Neural cell (in vitro differentiated cells): Measurements from ENCODE around the gene UNC5A. TPM values are rescaled to one million over a fixed set of nuclear protein-coding genes. Genes with fewer than 3 reads are reported as not detected.

Experiments used
- H2AFZ ChIP-seq: fragments of 200-600, 300-800 bp; sonication (generic), shearing (Covaris generic); 2 replicates; pipeline ENCODE4 v1.6.0; 2014; ENCODE audit warnings: low read depth, mild to moderate bottlenecking, antibody characterized with exemption, low read length, moderate library complexity
- H3F3A ChIP-seq: fragments of 200-600 bp; shearing (Covaris generic); 2 replicates; pipeline ENCODE4 v1.6.1; 2016; ENCODE audit warnings: mild to moderate bottlenecking, moderate library complexity, mixed read lengths, antibody characterized with exemption, low read length; ENCODE audit not compliant: insufficient read depth, poor library complexity, severe bottlenecking
- H3K27ac ChIP-seq: fragments of 200-600, 300-800 bp; sonication (generic), shearing (Covaris generic); 2 replicates; pipeline ENCODE4 v1.5.1; 2014; ENCODE audit warnings: mild to moderate bottlenecking, low read length, moderate library complexity
- H3K27me3 ChIP-seq: fragments of 300-800, 200-600 bp; sonication (generic), shearing (Covaris generic); 2 replicates; pipeline ENCODE4 v1.6.0; 2014; ENCODE audit warnings: mild to moderate bottlenecking, low read depth, low read length, moderate library complexity; ENCODE audit not compliant: insufficient read depth
- H3K36me3 ChIP-seq: fragments of 300-800, 200-600 bp; sonication (generic), shearing (Covaris generic); 2 replicates; pipeline ENCODE4 v1.5.1; 2014; ENCODE audit warnings: mild to moderate bottlenecking, antibody characterized with exemption, low read length, moderate library complexity; ENCODE audit not compliant: insufficient read depth
- H3K4me2 ChIP-seq: fragments of 300-800, 200-600 bp; sonication (generic), shearing (Covaris generic); 2 replicates; pipeline ENCODE4 v1.6.0; 2014; ENCODE audit warnings: mild to moderate bottlenecking, low read length
- H3K4me3 ChIP-seq: fragments of 300-800, 200-600 bp; sonication (generic), shearing (Covaris generic); 2 replicates; pipeline ENCODE4 v1.5.1; 2014; ENCODE audit warnings: mild to moderate bottlenecking, low read length, moderate library complexity
- H3K79me2 ChIP-seq: fragments of 200-600 bp; shearing (Covaris generic); replicated peaks from 2 replicates; pipeline ENCODE4 v1.6.0; 2014; ENCODE audit warnings: mild to moderate bottlenecking, low read length, moderate library complexity; ENCODE audit not compliant: insufficient read depth
- H3K9ac ChIP-seq: fragments of 300-800, 200-600 bp; sonication (generic), shearing (Covaris generic); 2 replicates; pipeline ENCODE4 v1.6.1; 2016; ENCODE audit warnings: mild to moderate bottlenecking, low read length, mixed read lengths
- H3K9me2 ChIP-seq: fragments of 200-600 bp; shearing (Covaris generic); 2 replicates; pipeline ENCODE4 v1.6.1; 2016; ENCODE audit warnings: mild to moderate bottlenecking, low read length, mixed read lengths; ENCODE audit not compliant: insufficient read depth
- H3K9me3 ChIP-seq: fragments of 200-600, 300-800 bp; sonication (generic), shearing (Covaris generic); 2 replicates; pipeline ENCODE4 v1.6.1; 2016; ENCODE audit warnings: mild to moderate bottlenecking, mixed run types, low read length, moderate library complexity, mixed read lengths
- H4K20me1 ChIP-seq: fragments of 200-600 bp; shearing (Covaris generic); 2 replicates; pipeline ENCODE4 v1.6.1; 2016; ENCODE audit warnings: mild to moderate bottlenecking, mixed run types; ENCODE audit not compliant: insufficient read depth
- CTCF ChIP-seq: fragments of 450-650 bp; IDR thresholded peaks from 2 replicates; pipeline ENCODE4 v1.5.1; 2014; ENCODE audit warnings: antibody characterized with exemption, mild to moderate bottlenecking, moderate library complexity; ENCODE audit not compliant: poor library complexity, severe bottlenecking
- EP300 ChIP-seq: fragments of 450-650 bp; conservative IDR thresholded peaks from 2 replicates; pipeline ENCODE4 v1.6.1; 2014; ENCODE audit warnings: antibody characterized with exemption, mild to moderate bottlenecking, moderate library complexity; ENCODE audit not compliant: poor library complexity, severe bottlenecking
- EZH2 ChIP-seq: fragments of 200-600, 300-800 bp; shearing (Covaris generic), sonication (generic); IDR thresholded peaks from 2 replicates; pipeline ENCODE4 v1.6.1; 2014; ENCODE audit warnings: antibody characterized with exemption, low read length, borderline replicate concordance, mild to moderate bottlenecking; ENCODE audit not compliant: insufficient read depth, poor library complexity, severe bottlenecking
- MXI1 ChIP-seq: fragments of 450-650 bp; conservative IDR thresholded peaks from 2 replicates; pipeline ENCODE4 v1.6.1; 2014; ENCODE audit warnings: antibody characterized with exemption, mild to moderate bottlenecking; ENCODE audit not compliant: poor library complexity, severe bottlenecking
- POLR2AphosphoS5 ChIP-seq: IDR thresholded peaks from 2 replicates; pipeline ENCODE4 v1.6.1; 2012
- RAD21 ChIP-seq: fragments of 450-650 bp; conservative IDR thresholded peaks from 2 replicates; pipeline ENCODE4 v1.6.1; 2014; ENCODE audit warnings: antibody characterized with exemption, mild to moderate bottlenecking, moderate library complexity
- REST ChIP-seq: IDR thresholded peaks from 2 replicates; pipeline ENCODE4 v1.6.1; 2012; ENCODE audit warnings: borderline replicate concordance
- SMC3 ChIP-seq: fragments of 450-650 bp; conservative IDR thresholded peaks from 2 replicates; pipeline ENCODE4 v1.6.1; 2014; ENCODE audit warnings: antibody characterized with exemption, mild to moderate bottlenecking, moderate library complexity; ENCODE audit not compliant: poor library complexity
- TAF1 ChIP-seq: IDR thresholded peaks from 2 replicates; pipeline ENCODE4 v1.6.1; 2012; ENCODE audit warnings: low read depth
- polyA plus RNA-seq: library from polyadenylated mRNA; depleted of rRNA; stranded (reverse); fragments of >200 nt; gene quantifications from 2 replicates; pipeline ENCODE4 v1.2.3, GENCODE V29; 2014

The UNC5A gene
- polyA plus RNA-seq, 1 donor from 2014 or later, result 2.7 TPM

GRCh38 chr5:176848651-176849050 lies 38.3 kb downstream of the UNC5A start:
- H3K79me2 ChIP-seq, result no peaks in the 10 kb centered on the region
- H3K9me2 ChIP-seq, result no peaks in the 10 kb centered on the region
- no peak overlapping the region for H2AFZ ChIP-seq
- H3K27ac ChIP-seq, result no peak overlapping the region
- no peaks in the 10 kb centered on the region for H4K20me1 ChIP-seq
- H3K27me3 ChIP-seq, result no peaks in the 10 kb centered on the region
- H3K36me3 ChIP-seq, result no peaks in the 10 kb centered on the region
- no peak overlapping the region for H3K4me2 ChIP-seq
- TF ChIP-seq POLR2AphosphoS5 (no peak), RAD21 (no peak), TAF1 (no peak), EP300 (no peak), REST (no peak), SMC3 (no peak), EZH2 (no peak), CTCF (no peak)
- no peak overlapping the region for H3K9ac ChIP-seq
- H3K4me3 ChIP-seq, result no peak overlapping the region
- H3F3A ChIP-seq, result no peaks in the 10 kb centered on the region
- H3K9me3 ChIP-seq, result no peaks in the 10 kb centered on the region

- Histone ChIP-seq H3F3A (no peaks in the 10 kb centered on the region), H4K20me1 (no peaks in the 10 kb centered on the region), H3K9me2 (no peaks in the 10 kb centered on the region), H3K4me3 (no peak overlapping the region), H2AFZ (no peak overlapping the region), H3K4me2 (no peak overlapping the region), H3K79me2 (no peaks in the 10 kb centered on the region), H3K36me3 (no peaks in the 10 kb centered on the region), H3K9me3 (no peaks in the 10 kb centered on the region), H3K27ac (no peak overlapping the region), H3K27me3 (no peaks in the 10 kb centered on the region), H3K9ac (no peak overlapping the region)
- no peak for TF ChIP-seq POLR2AphosphoS5
- no peak for TF ChIP-seq EZH2
- no peak for TF ChIP-seq MXI1
- TF ChIP-seq REST, result no peak
- no peak for TF ChIP-seq SMC3
- TF ChIP-seq RAD21, result no peak
- no peak for TF ChIP-seq TAF1
- no peak for TF ChIP-seq EP300
- TF ChIP-seq CTCF, result no peak
Observed at GRCh38 chr5:176849611-176850227, 39.4 kb downstream of the UNC5A start.
